Adrenal gland (tissue), 5 donors: ENCODE results near the gene LCE2D.
"Not testable (repeated sequence)": the region's sequence is repeated elsewhere in the genome, so short reads cannot be mapped to it uniquely, and the experiment has no call there.

Experiments used
- CTCF ChIP-seq, 6 experiments: fragments of 450-650 bp in 4 of 6; fragments of 200-600 bp in 2 of 6; sonication (generic) in 1 of 6; IDR thresholded peaks; 1 replicate in 5 of 6; 2 replicates in 1 of 6; pipeline versions ENCODE4 v1.5.1 to v1.8.0; 2016 to 2021; ENCODE audit warnings: antibody characterized with exemption in 6 of 6, mild to moderate bottlenecking in 2 of 6, moderate library complexity in 1 of 6
- POLR2A ChIP-seq, 2 donors: fragments of 450-650 bp; IDR thresholded peaks; one replicate each; pipeline ENCODE4 v1.6.1; 2017; ENCODE audit warnings: antibody characterized with exemption in 2 of 2, mild to moderate bottlenecking in 2 of 2, moderate library complexity in 1 of 2
- donor health status: DM: no; HTN: no; CAD: no.

- not testable (repeated sequence) for TF ChIP-seq CTCF, POLR2A (IDR thresholded peaks at IDR 0.05)
Measured at GRCh38 chr1:152666171-152666570, 3.0 kb downstream of the LCE2D start.
